Activated naive CD8-positive, alpha-beta T cell (primary cell): ENCODE data around the gene PHACTR4.
"Not testable (repeated sequence)": the region's sequence is repeated elsewhere in the genome, so short reads cannot be mapped to it uniquely, and the experiment has no call there.

Experiments used
- H3K27ac Mint-ChIP-seq: one replicate; pipeline ENCODE4 v1.8.0; 2021; ENCODE audit warnings: mixed read lengths
- H3K27me3 Mint-ChIP-seq: one replicate; pipeline ENCODE4 v1.8.0; 2021; ENCODE audit warnings: mixed read lengths
- H3K36me3 Mint-ChIP-seq: one replicate; pipeline ENCODE4 v1.8.0; 2021; ENCODE audit warnings: mixed read lengths
- H3K4me1 Mint-ChIP-seq: one replicate; pipeline ENCODE4 v1.8.0; 2021; ENCODE audit warnings: low read depth, mixed read lengths
- H3K4me3 Mint-ChIP-seq: one replicate; pipeline ENCODE4 v1.8.0; 2021; ENCODE audit warnings: mild to moderate bottlenecking, mixed read lengths
- H3K9me3 Mint-ChIP-seq: one replicate; pipeline ENCODE4 v1.8.0; 2021; ENCODE audit warnings: low read depth, mixed read lengths

Gene PHACTR4

GRCh38 chr1:28354121-28354520 lies 15.4 kb upstream of the PHACTR4 start:
- no peaks in the 10 kb centered on the region for H3K4me1 Mint-ChIP-seq
- no peak overlapping the region for H3K4me3 Mint-ChIP-seq
- H3K9me3 Mint-ChIP-seq: no peaks in the 10 kb centered on the region
- no peaks in the 10 kb centered on the region for H3K27me3 Mint-ChIP-seq
- H3K36me3 Mint-ChIP-seq: no peaks in the 10 kb centered on the region
- no peak overlapping the region for H3K27ac Mint-ChIP-seq

DNA sequence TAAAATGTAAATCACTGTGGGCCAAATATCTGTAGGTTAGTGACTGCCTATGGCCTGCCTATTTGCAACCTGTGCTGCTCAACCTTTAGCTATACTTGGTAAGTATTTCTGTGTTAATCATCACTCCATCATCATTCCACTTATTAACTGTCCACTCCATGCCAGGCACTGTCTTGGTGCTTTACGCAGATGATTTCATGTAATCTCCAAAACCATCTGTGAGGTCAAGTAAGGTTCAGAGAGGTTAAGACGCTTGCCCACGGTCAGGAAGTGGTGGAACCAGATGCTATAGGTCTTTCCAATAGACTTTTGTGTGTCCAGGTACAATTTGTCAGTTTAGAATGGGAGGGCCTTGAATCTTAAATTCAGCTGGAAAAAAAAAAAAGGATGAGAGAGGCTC lies 10.8 kb upstream of the PHACTR4 start:
- no peaks in the 10 kb centered on the region for H3K27me3 Mint-ChIP-seq
- H3K4me3 Mint-ChIP-seq: no peak overlapping the region
- H3K4me1 Mint-ChIP-seq: peaks cover 2% of the 10 kb centered on the region
- H3K9me3 Mint-ChIP-seq: no peaks in the 10 kb centered on the region
- H3K27ac Mint-ChIP-seq: no peak overlapping the region
- no peaks in the 10 kb centered on the region for H3K36me3 Mint-ChIP-seq

- Mint-ChIP-seq H3K27ac (no peak overlapping the region), H3K27me3 (no peaks in the 10 kb centered on the region), H3K36me3 (no peaks in the 10 kb centered on the region), H3K4me3 (no peak overlapping the region), H3K4me1 (peaks cover 2% of the 10 kb centered on the region), H3K9me3 (no peaks in the 10 kb centered on the region)
These were observed 9.8 kb upstream of the PHACTR4 start for GRCh38 chr1:28359592-28360239.

GRCh38 chr1:28364888-28365287 lies 4.7 kb upstream of the PHACTR4 start:
- H3K36me3 Mint-ChIP-seq: peaks cover 3% of the 10 kb centered on the region
- H3K4me1 Mint-ChIP-seq: peaks cover 9% of the 10 kb centered on the region
- H3K27ac Mint-ChIP-seq: no peak overlapping the region
- H3K27me3 Mint-ChIP-seq: no peaks in the 10 kb centered on the region
- no peak overlapping the region for H3K4me3 Mint-ChIP-seq
- no peaks in the 10 kb centered on the region for H3K9me3 Mint-ChIP-seq

DNA sequence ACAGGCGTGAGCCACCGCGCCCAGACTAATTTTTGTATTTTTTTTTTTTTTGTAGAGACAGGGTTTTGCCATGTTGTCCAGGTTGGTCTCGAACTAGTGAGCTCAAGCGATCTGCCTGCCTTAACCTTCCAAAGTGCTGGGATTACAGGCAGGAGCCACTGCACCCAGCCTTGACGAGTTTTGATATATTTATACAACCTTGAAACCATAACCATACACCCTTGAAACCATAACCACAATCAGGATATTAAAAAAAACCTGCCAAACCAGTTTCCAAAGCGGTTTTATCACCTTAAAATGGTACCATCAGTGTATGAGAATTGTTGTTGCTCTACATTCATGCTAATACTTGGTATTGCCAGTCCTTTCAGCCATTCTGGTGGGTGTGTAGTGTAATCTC lies 3.7 kb upstream of the PHACTR4 start:
- no peaks in the 10 kb centered on the region for H3K9me3 Mint-ChIP-seq
- H3K4me1 Mint-ChIP-seq: peaks cover 16% of the 10 kb centered on the region
- no peak overlapping the region for H3K4me3 Mint-ChIP-seq
- H3K36me3 Mint-ChIP-seq: peaks cover 3% of the 10 kb centered on the region
- no peak overlapping the region for H3K27ac Mint-ChIP-seq
- H3K27me3 Mint-ChIP-seq: no peaks in the 10 kb centered on the region

- H3K9me3 Mint-ChIP-seq, H3K27me3 Mint-ChIP-seq, H3K36me3 Mint-ChIP-seq: not testable (repeated sequence)
- H3K4me3 Mint-ChIP-seq: peak overlapping the region; percentile 95
- H3K4me1 Mint-ChIP-seq: peaks cover 26% of the 10 kb centered on the region
- peak overlapping the region; percentile 96 for H3K27ac Mint-ChIP-seq
These were observed 932 bp upstream of the PHACTR4 start for GRCh38 chr1:28368608-28369007.

- H3K9me3 Mint-ChIP-seq: no peaks in the 10 kb centered on the region
These were observed 884 bp downstream of the PHACTR4 start for GRCh38 chr1:28370239-28371009.

DNA sequence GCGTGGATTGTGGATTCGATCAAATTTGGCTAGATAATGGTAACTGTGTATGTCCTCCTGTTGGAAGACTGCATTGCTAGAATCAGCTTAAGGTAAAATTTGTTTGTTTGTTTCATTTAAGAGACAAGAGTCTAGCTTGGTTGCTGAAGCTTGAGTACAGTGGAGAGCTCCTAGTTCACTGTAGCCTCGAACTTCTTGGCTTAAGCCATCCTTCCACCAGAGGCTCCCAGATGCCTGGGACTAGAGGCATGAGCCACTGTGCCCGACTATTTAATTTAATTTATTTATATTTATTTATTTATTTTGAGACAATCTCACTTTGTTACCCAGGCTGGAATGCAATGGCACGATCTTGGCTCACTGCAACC lies 1.5 kb downstream of the PHACTR4 start:
- Mint-ChIP-seq H3K27ac (peak overlapping the region; percentile 85), H3K9me3 (no peaks in the 10 kb centered on the region), H3K27me3 (no peaks in the 10 kb centered on the region), H3K4me3 (peak overlapping the region; percentile 95), H3K4me1 (peaks cover 41% of the 10 kb centered on the region), H3K36me3 (peaks cover 3% of the 10 kb centered on the region)

More at GRCh38 chr1:28370239-28371009, 884 bp downstream of the PHACTR4 start:
- Mint-ChIP-seq H3K36me3 (peaks cover 3% of the 10 kb centered on the region), H3K27me3 (no peaks in the 10 kb centered on the region), H3K4me3 (peak overlapping the region; percentile 95), H3K27ac (peak overlapping the region; percentile 85), H3K4me1 (peaks cover 40% of the 10 kb centered on the region)

- not testable (repeated sequence) for H3K27ac Mint-ChIP-seq, H3K4me3 Mint-ChIP-seq, H3K27me3 Mint-ChIP-seq
These were observed 3.9 kb downstream of the PHACTR4 start for GRCh38 chr1:28373450-28373849.

DNA sequence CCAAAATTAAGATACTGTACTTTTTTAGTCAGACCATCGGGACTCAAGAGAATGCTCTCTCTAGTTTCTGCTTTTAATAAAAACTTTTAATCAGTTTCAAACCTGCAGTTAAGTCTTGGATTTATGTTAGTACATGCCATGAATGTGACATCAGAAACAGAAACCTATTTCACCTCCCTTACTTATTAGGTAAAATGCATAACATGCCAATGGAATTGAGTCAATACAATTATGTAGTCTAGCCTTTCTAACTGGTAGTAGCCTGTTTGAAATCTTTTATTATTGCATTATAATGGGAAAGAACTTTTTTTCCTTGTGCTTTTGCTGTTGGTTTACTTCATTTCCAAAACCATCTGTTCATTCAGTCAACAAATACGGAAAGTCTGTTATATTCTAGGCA lies 4.8 kb downstream of the PHACTR4 start:
- H3K36me3 Mint-ChIP-seq: peaks cover 3% of the 10 kb centered on the region
- no peak overlapping the region for H3K27ac Mint-ChIP-seq
- H3K27me3 Mint-ChIP-seq: no peaks in the 10 kb centered on the region
- peaks cover 38% of the 10 kb centered on the region for H3K4me1 Mint-ChIP-seq
- no peaks in the 10 kb centered on the region for H3K9me3 Mint-ChIP-seq
- no peak overlapping the region for H3K4me3 Mint-ChIP-seq

More at GRCh38 chr1:28373450-28373849, 3.9 kb downstream of the PHACTR4 start:
- peaks cover 40% of the 10 kb centered on the region for H3K4me1 Mint-ChIP-seq
- not testable (repeated sequence) for H3K9me3 Mint-ChIP-seq, H3K36me3 Mint-ChIP-seq

DNA sequence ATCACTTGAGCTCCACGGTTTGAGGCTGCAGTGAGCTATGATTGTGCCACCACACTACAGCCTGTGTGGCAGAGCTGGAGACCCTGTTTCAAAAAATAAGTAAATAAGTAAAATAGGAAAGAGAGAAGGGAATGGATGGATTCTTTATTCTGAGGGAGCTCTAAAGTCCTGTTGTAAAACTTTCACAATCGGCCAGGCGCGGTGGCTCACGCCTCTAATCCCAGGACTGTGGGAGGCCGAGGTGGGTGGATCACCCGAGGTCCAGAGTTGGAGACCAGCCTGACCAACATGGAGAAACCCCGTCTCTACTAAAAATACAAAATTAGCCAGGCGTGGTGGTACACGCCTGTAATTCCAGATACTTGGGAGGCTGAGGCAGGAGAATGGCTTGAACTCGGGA lies 6.1 kb downstream of the PHACTR4 start:
- H3K4me1 Mint-ChIP-seq: peaks cover 35% of the 10 kb centered on the region
- H3K27ac Mint-ChIP-seq: peak overlapping the region; percentile 38
- not testable (repeated sequence) for H3K36me3 Mint-ChIP-seq, H3K4me3 Mint-ChIP-seq, H3K9me3 Mint-ChIP-seq, H3K27me3 Mint-ChIP-seq

GRCh38 chr1:28376195-28376594 lies 6.7 kb downstream of the PHACTR4 start:
- not testable (repeated sequence) for H3K27ac Mint-ChIP-seq, H3K9me3 Mint-ChIP-seq, H3K4me3 Mint-ChIP-seq, H3K36me3 Mint-ChIP-seq, H3K27me3 Mint-ChIP-seq
- H3K4me1 Mint-ChIP-seq: peaks cover 33% of the 10 kb centered on the region

DNA sequence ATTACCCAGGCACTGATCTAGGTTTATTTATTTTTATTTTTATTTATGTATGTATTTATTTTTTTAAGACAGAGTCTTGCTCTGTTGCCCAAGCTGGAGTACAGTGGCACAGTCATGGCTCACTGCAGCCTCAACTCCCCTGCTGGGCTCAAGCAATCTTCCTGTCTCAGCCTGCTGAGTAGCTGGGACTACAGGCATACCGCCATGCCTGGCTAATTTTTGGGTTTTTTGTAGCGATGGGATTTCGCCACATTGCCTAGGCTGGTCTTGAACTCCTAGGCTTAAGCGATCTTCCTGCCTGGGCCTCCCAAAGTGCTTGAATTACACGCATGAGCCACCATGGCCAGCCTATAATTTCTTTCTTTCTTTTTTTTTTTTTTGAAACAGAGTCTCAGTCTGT lies 9.4 kb downstream of the PHACTR4 start:
- H3K27ac Mint-ChIP-seq: no peak overlapping the region
- H3K4me1 Mint-ChIP-seq: peaks cover 37% of the 10 kb centered on the region
- H3K27me3 Mint-ChIP-seq: no peaks in the 10 kb centered on the region
- peaks cover 7% of the 10 kb centered on the region for H3K9me3 Mint-ChIP-seq
- H3K4me3 Mint-ChIP-seq: no peak overlapping the region
- peaks cover 11% of the 10 kb centered on the region for H3K36me3 Mint-ChIP-seq

GRCh38 chr1:28380394-28380793 lies 10.9 kb downstream of the PHACTR4 start:
- no peak overlapping the region for H3K27ac Mint-ChIP-seq
- no peaks in the 10 kb centered on the region for H3K27me3 Mint-ChIP-seq
- H3K4me1 Mint-ChIP-seq: peaks cover 36% of the 10 kb centered on the region
- peaks cover 15% of the 10 kb centered on the region for H3K36me3 Mint-ChIP-seq
- peaks cover 9% of the 10 kb centered on the region for H3K9me3 Mint-ChIP-seq
- H3K4me3 Mint-ChIP-seq: no peak overlapping the region

DNA sequence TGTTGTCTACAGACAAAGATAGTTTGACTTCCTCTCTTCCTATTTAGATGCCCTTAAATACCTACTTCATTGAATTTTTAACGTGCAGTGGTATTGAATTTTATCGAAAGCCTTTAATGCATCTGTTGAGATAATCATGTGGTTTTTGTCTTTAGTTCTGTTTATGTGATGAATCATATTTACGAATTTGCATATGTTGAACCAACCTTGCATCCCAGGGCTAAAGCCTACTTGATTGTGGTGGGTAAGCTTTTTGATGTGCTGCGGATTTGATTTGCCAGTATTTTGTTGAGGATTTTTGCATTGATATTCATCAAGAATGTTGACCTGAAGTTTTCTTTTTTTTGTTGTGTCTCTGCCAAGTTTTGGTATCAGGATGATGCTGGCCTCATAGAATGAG lies 14.2 kb downstream of the PHACTR4 start:
- H3K27ac Mint-ChIP-seq, H3K9me3 Mint-ChIP-seq, H3K27me3 Mint-ChIP-seq, H3K4me3 Mint-ChIP-seq: not testable (repeated sequence)
- Mint-ChIP-seq H3K36me3 (peaks cover 14% of the 10 kb centered on the region), H3K4me1 (peaks cover 39% of the 10 kb centered on the region)
